ENCODE data around the gene USF1. TPM values are rescaled to one million over a fixed set of nuclear protein-coding genes. Genes with fewer than 3 reads are reported as not detected.
"Not testable (repeated sequence)": the region's sequence is repeated elsewhere in the genome, so short reads cannot be mapped to it uniquely, and the experiment has no call there.

Gene USF1
- total and polyA plus RNA-seq, 2 donors: 81.8 to 148 TPM

DNA sequence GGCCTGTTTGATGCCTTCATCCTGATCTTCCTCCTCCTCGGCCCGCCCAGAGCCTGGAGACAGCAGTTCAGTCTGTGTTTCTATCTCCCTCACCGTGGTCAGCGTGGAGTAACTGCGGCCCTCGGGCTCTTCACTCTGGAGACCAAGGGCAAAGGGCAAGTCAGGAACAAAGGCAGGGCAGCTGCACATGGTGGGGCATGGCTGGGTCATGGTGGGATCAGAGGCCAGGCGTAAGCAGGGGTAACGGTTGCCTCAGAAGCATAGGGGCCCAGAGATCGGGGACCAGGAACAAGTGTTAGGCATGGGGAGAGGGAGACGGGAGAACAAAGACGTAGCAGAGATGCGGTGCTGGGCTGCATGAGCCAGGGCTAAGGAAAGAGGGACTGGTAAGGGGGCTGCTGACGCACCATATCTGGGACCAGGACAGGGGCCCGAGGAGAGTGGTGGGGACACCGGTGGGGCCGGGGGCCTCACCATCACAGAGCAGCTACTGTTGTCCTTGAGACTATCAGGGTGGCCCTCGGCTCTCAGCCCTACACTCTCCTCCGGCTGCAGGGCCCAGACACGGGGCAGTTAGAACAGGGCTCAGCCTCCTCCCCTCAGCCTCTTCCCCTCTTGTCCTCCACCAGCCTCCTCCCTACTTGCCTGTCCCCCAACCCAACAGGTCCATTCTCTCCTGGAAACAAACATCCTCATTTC lies 27.1 kb upstream of the USF1 start:
- Histone ChIP-seq H3K4me1 (ENCODE audit: control insufficient read depth in 2 of 2, insufficient read depth in 2 of 2, low read length in 2 of 2) (peaks cover 14 to 34% of the 10 kb centered on the region in 2 donors), H3K27me3 (ENCODE audit: control insufficient read depth in 2 of 2, insufficient read depth in 1 of 2, low read length in 1 of 2) (no peaks in the 10 kb centered on the region), H3K27ac (ENCODE audit: low read depth in 1 of 2, low read length in 1 of 2) (no peak overlapping the region), H3K36me3 (ENCODE audit: control insufficient read depth in 2 of 2, insufficient read depth in 2 of 2, low read length in 1 of 2) (peaks cover 0 to under 1% of the 10 kb centered on the region in 2 donors), H3K9me3 (ENCODE audit: control insufficient read depth in 2 of 2, insufficient read depth in 1 of 2, low read length in 1 of 2) (peaks cover 0 to 3% of the 10 kb centered on the region in 2 donors), H3K4me3 (ENCODE audit: low read length in 2 of 2) (no peak overlapping the region)
- 98% methylated on average over 19 of the region's 19 CpGs for WGBS
- DNase-seq (ENCODE audit: low read depth in 6 of 9, low spot score in 9 of 9): no peak

DNA sequence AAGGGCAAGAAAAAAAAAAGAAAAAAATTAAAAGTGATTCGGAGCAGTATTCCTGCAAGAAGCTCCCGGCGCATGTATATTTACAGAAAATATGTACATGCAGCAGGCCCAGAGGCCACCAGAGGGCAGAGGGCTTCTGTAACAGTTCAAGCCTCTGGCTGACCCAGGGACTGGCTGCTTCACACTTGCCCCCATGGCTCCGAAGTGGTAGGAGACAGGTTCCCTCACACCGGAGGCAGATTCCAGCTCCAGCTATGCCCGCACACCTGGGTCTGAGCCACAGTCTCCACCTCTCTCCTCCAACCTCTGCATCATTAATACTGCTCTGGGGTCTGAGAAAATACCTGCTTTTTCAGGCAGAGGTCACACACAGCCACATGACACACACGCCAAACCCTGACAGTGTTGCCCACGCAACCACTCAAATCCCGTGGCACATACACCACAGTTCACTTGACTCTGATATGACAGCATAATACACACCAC lies 26.2 kb upstream of the USF1 start:
- H3K27me3 ChIP-seq (ENCODE audit: control insufficient read depth in 2 of 2, insufficient read depth in 1 of 2, low read length in 1 of 2): no peaks in the 10 kb centered on the region
- H3K4me3 ChIP-seq (ENCODE audit: low read length in 2 of 2): no peak overlapping the region
- DNase-seq (ENCODE audit: low read depth in 6 of 9, low spot score in 9 of 9): peak in 1 of 9 donors; percentile 52
- H3K9me3 ChIP-seq (ENCODE audit: control insufficient read depth in 2 of 2, insufficient read depth in 1 of 2, low read length in 1 of 2): peaks cover 0 to 3% of the 10 kb centered on the region in 2 donors
- 79% methylated on average over 9 of the region's 9 CpGs for WGBS
- H3K36me3 ChIP-seq (ENCODE audit: control insufficient read depth in 2 of 2, insufficient read depth in 2 of 2, low read length in 1 of 2): peaks cover 1 to 3% of the 10 kb centered on the region in 2 donors
- H3K4me1 ChIP-seq (ENCODE audit: control insufficient read depth in 2 of 2, insufficient read depth in 2 of 2, low read length in 2 of 2): peaks cover 20 to 43% of the 10 kb centered on the region in 2 donors
- no peak overlapping the region for H3K27ac ChIP-seq (ENCODE audit: low read depth in 1 of 2, low read length in 1 of 2)

DNA sequence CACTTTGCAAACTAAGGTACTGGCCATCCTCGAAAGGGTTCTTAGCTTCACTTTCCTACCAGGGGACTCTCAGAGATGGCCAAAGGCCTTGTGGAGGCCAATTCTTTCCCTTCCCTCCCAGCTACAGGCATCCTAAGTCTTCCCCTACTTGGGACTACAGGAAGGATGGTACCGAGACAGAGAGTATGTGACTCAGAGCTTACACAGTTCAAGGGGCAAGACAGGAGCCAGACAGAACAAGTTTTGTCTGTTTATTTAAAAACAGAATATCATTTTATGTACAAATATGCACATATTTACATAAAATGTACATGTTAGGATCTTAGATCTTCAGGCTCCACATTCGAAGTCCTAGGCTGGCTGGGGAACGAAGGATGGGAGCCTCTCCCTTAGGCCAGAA lies 25.0 kb upstream of the USF1 start:
- Histone ChIP-seq H3K27ac (ENCODE audit: low read depth in 1 of 2, low read length in 1 of 2) (peak overlapping the region; percentile 94), H3K4me1 (ENCODE audit: control insufficient read depth in 2 of 2, insufficient read depth in 2 of 2, low read length in 2 of 2) (peaks cover 25 to 54% of the 10 kb centered on the region in 2 donors), H3K27me3 (ENCODE audit: control insufficient read depth in 2 of 2, insufficient read depth in 1 of 2, low read length in 1 of 2) (no peaks in the 10 kb centered on the region), H3K4me3 (ENCODE audit: low read length in 2 of 2) (no peak overlapping the region), H3K36me3 (ENCODE audit: control insufficient read depth in 2 of 2, insufficient read depth in 2 of 2, low read length in 1 of 2) (peaks cover 3 to 12% of the 10 kb centered on the region in 2 donors), H3K9me3 (ENCODE audit: control insufficient read depth in 2 of 2, insufficient read depth in 1 of 2, low read length in 1 of 2) (peaks cover 0 to 3% of the 10 kb centered on the region in 2 donors)
- DNase-seq (ENCODE audit: low read depth in 6 of 9, low spot score in 9 of 9): peak in 1 of 9 donors; percentile 15
- WGBS: 96% methylated on average over 4 of the region's 4 CpGs

DNA sequence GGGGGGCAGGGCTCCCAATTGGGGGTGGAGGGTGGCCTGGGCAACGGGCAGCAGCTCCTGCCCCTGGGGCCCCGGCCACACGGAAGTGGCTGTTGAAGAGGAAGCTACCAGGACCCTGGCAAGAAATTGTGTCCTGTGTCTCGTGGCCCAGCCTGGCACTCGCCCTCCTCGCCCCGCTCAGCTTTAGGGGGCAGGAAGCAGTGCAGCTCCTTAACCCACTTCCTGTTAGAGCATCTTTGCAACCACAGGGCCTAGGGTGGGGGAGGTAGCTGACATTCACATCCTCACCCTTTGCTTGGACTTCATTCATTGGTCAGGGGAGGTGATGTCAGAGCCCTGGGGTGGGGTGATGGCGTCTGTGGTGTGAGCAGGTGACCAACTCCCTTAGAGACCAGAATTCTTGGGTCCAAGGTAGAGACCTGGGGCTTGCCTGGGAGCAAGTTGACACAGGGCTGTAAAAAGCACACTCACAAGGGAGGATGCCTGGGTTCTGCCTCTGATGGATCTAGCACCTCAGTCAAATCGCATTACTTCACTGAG lies 24.0 kb upstream of the USF1 start, which contains the start of gene ARHGAP30:
Gene ARHGAP30, minus strand, starts transcription at position 161 of the 540 bp plus-strand sequence. CDS start 267 bp downstream, outside the sequence.
- Histone ChIP-seq H3K27ac (ENCODE audit: low read depth in 1 of 2, low read length in 1 of 2) (peak within 1 kb of the TSS; percentile 94), H3K4me1 (ENCODE audit: control insufficient read depth in 2 of 2, insufficient read depth in 2 of 2, low read length in 2 of 2) (peaks cover 25 to 54% of the 10 kb centered on the region in 2 donors), H3K27me3 (ENCODE audit: control insufficient read depth in 2 of 2, insufficient read depth in 1 of 2, low read length in 1 of 2) (no peaks in the 10 kb centered on the region), H3K4me3 (ENCODE audit: low read length in 2 of 2) (peak within 1 kb of the TSS; percentile 84 to 87), H3K36me3 (ENCODE audit: control insufficient read depth in 2 of 2, insufficient read depth in 2 of 2, low read length in 1 of 2) (peaks cover 3 to 12% of the 10 kb centered on the region in 2 donors), H3K9me3 (ENCODE audit: control insufficient read depth in 2 of 2, insufficient read depth in 1 of 2, low read length in 1 of 2) (peaks cover 0 to 3% of the 10 kb centered on the region in 2 donors)
- 14% methylated on average over 9 of the region's 9 CpGs for WGBS
- peak; percentile 57 to 93 (median 80) for DNase-seq (ENCODE audit: low read depth in 6 of 9, low spot score in 9 of 9)

DNA sequence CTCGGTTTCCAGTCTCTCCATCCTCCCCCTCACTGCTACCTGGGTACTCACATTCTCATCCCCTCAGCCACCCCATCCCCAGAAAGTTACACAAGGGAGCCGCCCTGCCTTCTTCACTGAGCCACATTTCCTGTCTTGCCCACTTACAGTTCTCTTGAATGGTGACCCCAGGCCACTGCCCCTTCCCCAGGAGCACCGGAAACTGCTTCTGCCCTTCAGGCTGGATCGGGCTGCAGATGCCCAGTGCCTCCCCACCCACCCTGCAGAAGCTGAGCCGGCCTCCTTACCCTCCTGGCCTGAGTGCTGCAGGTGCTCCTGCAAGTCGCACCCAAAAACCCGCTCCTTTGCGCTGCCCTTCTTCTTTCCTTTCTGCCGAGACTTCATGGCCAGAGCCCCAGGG lies 23.5 kb upstream of the USF1 start:
- WGBS: 7% methylated on average over 9 of the region's 9 CpGs

DNA sequence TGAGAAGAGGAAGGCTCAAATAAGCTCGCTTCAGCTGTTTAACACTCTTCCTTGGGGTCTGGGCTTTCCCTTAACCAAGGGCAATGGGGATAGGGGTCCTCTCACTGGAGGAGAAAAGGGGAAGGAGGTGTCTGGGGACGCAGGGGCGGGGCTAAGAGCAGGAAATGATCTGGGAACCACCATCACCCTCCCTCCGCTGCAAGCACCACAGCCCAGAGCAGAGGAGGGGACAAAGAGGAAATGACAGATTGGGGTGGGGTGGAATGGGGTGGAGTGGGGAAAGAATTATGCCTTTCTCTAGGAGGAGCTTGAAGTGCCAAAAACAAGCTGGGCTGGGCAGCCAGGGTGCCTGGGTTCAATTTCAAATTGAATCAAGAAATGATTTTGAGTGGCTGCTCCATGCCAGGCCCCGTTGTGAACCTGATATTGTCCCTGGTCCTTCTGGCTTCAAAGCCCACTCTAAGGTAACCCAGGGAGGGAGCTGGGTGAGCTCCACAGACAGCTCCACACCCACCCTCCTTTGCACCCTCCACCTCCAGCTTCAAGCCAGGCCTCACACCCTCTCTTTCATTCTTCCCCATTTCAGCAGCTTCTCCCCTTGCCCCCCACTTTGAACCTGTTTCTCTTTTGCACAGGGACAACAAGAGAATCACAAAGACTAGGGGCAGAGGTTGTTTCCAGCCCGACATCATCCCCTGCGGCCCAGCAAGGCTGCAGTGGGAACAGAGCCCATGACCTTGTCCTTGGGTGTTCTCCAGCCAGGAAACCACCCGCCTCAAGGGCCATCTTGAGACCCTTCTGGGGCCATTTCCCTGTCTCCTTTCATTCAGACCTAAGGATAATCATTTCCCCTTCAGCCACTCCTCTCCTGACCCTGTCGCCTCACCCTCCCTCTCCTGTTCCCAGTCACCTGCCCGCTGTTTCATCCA lies 22.8 kb upstream of the USF1 start:
- 7% methylated on average over 10 of the region's 10 CpGs for WGBS
- Histone ChIP-seq H3K4me3 (ENCODE audit: low read length in 2 of 2) (peak overlapping the region; percentile 84 to 87), H3K36me3 (ENCODE audit: control insufficient read depth in 2 of 2, insufficient read depth in 2 of 2, low read length in 1 of 2) (peaks cover 3 to 20% of the 10 kb centered on the region in 2 donors)

More for the DNA sequence above, 23.5 kb upstream of the USF1 start:
- no peaks in the 10 kb centered on the region for H3K27me3 ChIP-seq (ENCODE audit: control insufficient read depth in 2 of 2, insufficient read depth in 1 of 2, low read length in 1 of 2)
- peaks cover 3 to 14% of the 10 kb centered on the region in 2 donors for H3K36me3 ChIP-seq (ENCODE audit: control insufficient read depth in 2 of 2, insufficient read depth in 2 of 2, low read length in 1 of 2)
- H3K4me1 ChIP-seq (ENCODE audit: control insufficient read depth in 2 of 2, insufficient read depth in 2 of 2, low read length in 2 of 2): peaks cover 25 to 54% of the 10 kb centered on the region in 2 donors
- H3K4me3 ChIP-seq (ENCODE audit: low read length in 2 of 2): peak overlapping the region; percentile 84 to 87
- DNase-seq (ENCODE audit: low read depth in 6 of 9, low spot score in 9 of 9): peak in 2 of 9 donors; percentile 25 to 46
- peak overlapping the region; percentile 94 for H3K27ac ChIP-seq (ENCODE audit: low read depth in 1 of 2, low read length in 1 of 2)
- peaks cover 0 to 3% of the 10 kb centered on the region in 2 donors for H3K9me3 ChIP-seq (ENCODE audit: control insufficient read depth in 2 of 2, insufficient read depth in 1 of 2, low read length in 1 of 2)

DNA sequence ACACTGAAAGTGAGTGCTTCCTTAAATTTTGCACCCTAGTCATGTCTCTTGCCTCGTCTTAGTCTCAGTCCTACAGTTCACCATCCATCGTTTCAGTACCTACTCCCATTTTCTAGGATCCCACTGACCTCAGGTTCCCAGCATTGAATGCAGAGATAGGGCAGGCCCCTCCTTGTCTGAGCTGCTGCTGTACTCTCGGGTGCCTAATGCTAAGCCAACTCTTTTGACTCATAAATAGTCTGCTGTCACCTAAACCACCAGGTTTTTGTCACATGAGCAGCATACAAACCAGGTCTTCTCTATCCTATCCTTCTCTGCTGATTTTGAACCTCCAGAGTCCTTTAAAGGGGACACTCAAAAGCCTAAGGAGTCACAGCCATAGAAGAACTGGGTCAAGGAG lies 20.9 kb upstream of the USF1 start:
- H3K4me1 ChIP-seq (ENCODE audit: control insufficient read depth in 2 of 2, insufficient read depth in 2 of 2, low read length in 2 of 2): peaks cover 22 to 52% of the 10 kb centered on the region in 2 donors
- H3K27me3 ChIP-seq (ENCODE audit: control insufficient read depth in 2 of 2, insufficient read depth in 1 of 2, low read length in 1 of 2): no peaks in the 10 kb centered on the region
- peak overlapping the region in 1 of 2 donors; percentile 57 for H3K27ac ChIP-seq (ENCODE audit: low read depth in 1 of 2, low read length in 1 of 2)
- H3K36me3 ChIP-seq (ENCODE audit: control insufficient read depth in 2 of 2, insufficient read depth in 2 of 2, low read length in 1 of 2): peaks cover 10 to 26% of the 10 kb centered on the region in 2 donors
- 86% methylated on average over 3 of the region's 3 CpGs for WGBS
- no peak overlapping the region for H3K4me3 ChIP-seq (ENCODE audit: low read length in 2 of 2)
- peak in 1 of 9 donors; percentile 13 for DNase-seq (ENCODE audit: low read depth in 6 of 9, low spot score in 9 of 9)
- H3K9me3 ChIP-seq (ENCODE audit: control insufficient read depth in 2 of 2, insufficient read depth in 1 of 2, low read length in 1 of 2): no peaks in the 10 kb centered on the region

More for the DNA sequence above, 22.8 kb upstream of the USF1 start:
- Histone ChIP-seq H3K27me3 (ENCODE audit: control insufficient read depth in 2 of 2, insufficient read depth in 1 of 2, low read length in 1 of 2) (no peaks in the 10 kb centered on the region), H3K9me3 (ENCODE audit: control insufficient read depth in 2 of 2, insufficient read depth in 1 of 2, low read length in 1 of 2) (no peaks in the 10 kb centered on the region), H3K4me1 (ENCODE audit: control insufficient read depth in 2 of 2, insufficient read depth in 2 of 2, low read length in 2 of 2) (peaks cover 25 to 54% of the 10 kb centered on the region in 2 donors), H3K27ac (ENCODE audit: low read depth in 1 of 2, low read length in 1 of 2) (peak overlapping the region; percentile 94)
- DNase-seq (ENCODE audit: low read depth in 6 of 9, low spot score in 9 of 9): peak; percentile 57 to 91 (median 75)

DNA sequence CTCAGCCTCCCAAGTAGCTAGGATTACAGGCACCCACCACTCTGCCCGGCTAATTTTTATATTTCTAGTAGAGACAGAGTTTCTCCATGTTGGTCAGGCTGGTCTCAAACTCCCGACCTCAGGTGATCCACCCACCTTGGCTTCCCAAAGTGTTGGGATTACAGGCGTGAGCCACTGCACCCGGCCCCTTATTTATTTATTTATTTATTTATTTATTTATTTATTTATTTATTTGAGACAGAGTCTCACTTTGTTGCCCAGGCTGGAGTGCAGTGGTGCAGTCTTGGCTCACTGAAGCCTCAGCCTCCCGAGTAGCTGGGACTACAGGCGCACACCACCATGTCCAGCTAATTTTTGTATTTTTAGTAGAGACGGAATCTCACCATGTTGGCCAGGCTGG lies 19.9 kb upstream of the USF1 start:
- H3K36me3 ChIP-seq (ENCODE audit: control insufficient read depth in 2 of 2, insufficient read depth in 2 of 2, low read length in 1 of 2): peaks cover 10 to 26% of the 10 kb centered on the region in 2 donors
- not testable (repeated sequence) for H3K27ac ChIP-seq (ENCODE audit: low read depth in 1 of 2, low read length in 1 of 2); DNase-seq (ENCODE audit: low read depth in 6 of 9, low spot score in 9 of 9); H3K27me3 ChIP-seq (ENCODE audit: control insufficient read depth in 2 of 2, insufficient read depth in 1 of 2, low read length in 1 of 2); H3K4me3 ChIP-seq (ENCODE audit: low read length in 2 of 2); H3K9me3 ChIP-seq (ENCODE audit: control insufficient read depth in 2 of 2, insufficient read depth in 1 of 2, low read length in 1 of 2)
- WGBS: 98% methylated on average over 7 of the region's 7 CpGs
- peaks cover 22 to 43% of the 10 kb centered on the region in 2 donors for H3K4me1 ChIP-seq (ENCODE audit: control insufficient read depth in 2 of 2, insufficient read depth in 2 of 2, low read length in 2 of 2)
